Measurements from ENCODE around the gene ANKRD49.

DNA sequence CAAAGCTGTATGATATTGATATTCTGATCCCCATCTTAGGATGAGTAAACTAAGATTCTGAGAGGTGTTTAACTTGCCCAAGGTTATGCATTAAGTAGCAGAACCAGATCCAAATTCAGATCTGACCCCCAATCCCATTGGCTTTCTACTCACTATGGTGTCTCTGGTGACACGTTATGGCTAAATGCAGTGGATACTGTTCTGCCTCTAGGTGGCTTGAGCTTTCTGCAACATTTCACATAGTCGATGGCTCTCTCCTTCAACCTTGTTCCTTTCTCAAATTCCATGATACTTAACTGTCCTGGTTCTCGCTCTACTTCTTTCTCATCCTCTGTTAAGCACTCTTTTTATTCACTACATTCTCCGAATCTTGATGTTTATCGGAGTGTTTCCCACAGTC is 27.9 kb downstream of the ANKRD49 start:
- TF ChIP-seq, protein P1, sequence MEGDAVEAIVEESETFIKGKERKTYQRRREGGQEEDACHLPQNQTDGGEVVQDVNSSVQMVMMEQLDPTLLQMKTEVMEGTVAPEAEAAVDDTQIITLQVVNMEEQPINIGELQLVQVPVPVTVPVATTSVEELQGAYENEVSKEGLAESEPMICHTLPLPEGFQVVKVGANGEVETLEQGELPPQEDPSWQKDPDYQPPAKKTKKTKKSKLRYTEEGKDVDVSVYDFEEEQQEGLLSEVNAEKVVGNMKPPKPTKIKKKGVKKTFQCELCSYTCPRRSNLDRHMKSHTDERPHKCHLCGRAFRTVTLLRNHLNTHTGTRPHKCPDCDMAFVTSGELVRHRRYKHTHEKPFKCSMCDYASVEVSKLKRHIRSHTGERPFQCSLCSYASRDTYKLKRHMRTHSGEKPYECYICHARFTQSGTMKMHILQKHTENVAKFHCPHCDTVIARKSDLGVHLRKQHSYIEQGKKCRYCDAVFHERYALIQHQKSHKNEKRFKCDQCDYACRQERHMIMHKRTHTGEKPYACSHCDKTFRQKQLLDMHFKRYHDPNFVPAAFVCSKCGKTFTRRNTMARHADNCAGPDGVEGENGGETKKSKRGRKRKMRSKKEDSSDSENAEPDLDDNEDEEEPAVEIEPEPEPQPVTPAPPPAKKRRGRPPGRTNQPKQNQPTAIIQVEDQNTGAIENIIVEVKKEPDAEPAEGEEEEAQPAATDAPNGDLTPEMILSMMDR (IDR thresholded peaks at IDR 0.05) = no peak
- no peak for TF ChIP-seq POLR2A (IDR thresholded peaks at IDR 0.05)

All from uterus (tissue), 2 donors.